ENCODE measurements around the gene SOX1. TPM values are rescaled to one million over a fixed set of nuclear protein-coding genes. Genes with fewer than 3 reads are reported as not detected.
A peak's percentile ranks its signal among the peaks of the same experiment; 100 is the strongest.

SOX1 gene
- polyA plus RNA-seq, 3 donors: not detected

DNA sequence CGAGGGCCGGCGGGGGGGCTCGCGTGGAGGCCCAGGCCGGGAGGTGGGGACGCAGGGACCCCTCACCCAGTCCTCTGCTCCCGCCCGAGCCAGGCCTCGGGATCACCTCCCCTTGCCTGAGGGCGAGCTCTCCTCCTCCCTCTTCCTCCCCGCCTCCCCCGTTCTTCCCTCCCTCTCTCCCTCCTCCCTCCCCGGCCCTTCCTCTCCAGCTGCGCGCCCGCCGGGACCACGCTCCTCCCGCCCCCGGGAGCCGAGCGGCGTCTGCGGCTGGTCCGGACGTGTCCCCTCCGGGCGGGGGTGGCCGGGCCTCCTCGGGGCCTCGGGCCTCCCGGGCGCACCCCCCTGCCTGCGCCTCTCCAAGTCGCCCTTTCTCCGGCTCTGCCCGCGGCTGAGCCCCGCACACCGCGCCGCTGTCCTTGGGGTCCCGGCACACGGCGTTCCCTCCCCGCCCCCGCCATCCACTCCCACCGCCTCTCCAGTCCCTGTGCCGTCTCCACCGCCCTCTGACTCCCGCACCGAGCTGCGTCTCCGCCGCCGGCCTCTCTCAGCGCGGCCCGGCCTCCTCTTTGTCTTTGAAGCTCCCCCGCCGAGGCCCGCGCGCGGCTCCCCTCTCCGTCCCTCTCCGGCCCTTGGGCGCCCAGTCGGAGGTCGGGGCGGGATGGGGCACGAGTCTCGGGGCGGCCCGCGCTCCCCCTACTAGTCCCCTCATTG, 5.7 kb downstream of the SOX1 start:
- Histone ChIP-seq H3K79me2 (ENCODE audit: insufficient read depth, low read length) (no peaks in the 10 kb centered on the region), H4K20me1 (ENCODE audit: insufficient read depth, low read length) (no peaks in the 10 kb centered on the region), H3K9me3 (replicated peaks in 1 of 2; ENCODE audit: control insufficient read depth in 1 of 2, insufficient read depth in 1 of 2, low read length in 2 of 2) (peaks cover 0 to 43% of the 10 kb centered on the region in 2 donors), H2AFZ (ENCODE audit: insufficient read depth, low read depth, low read length, poor library complexity, severe bottlenecking) (no peak overlapping the region), H3K9ac (ENCODE audit: insufficient read depth, low read length, poor library complexity, severe bottlenecking) (no peak overlapping the region), H3K4me2 (replicated peaks; ENCODE audit: extremely low read depth, low read length, poor library complexity, severe bottlenecking) (no peak overlapping the region), H3K4me1 (ENCODE audit: control insufficient read depth in 1 of 2, insufficient read depth in 2 of 2, low read length in 2 of 2) (no peaks in the 10 kb centered on the region), H3K36me3 (replicated peaks in 1 of 2; ENCODE audit: control insufficient read depth in 1 of 2, insufficient read depth in 2 of 2, low read length in 2 of 2) (no peaks in the 10 kb centered on the region), H3K27me3 (ENCODE audit: control insufficient read depth in 2 of 2, insufficient read depth in 2 of 2, low read length in 2 of 2) (peaks cover 67 to 87% of the 10 kb centered on the region in 2 donors), H3K27ac (ENCODE audit: low read depth in 1 of 2, low read length in 2 of 2) (no peak overlapping the region), H3K4me3 (replicated peaks in 1 of 3; ENCODE audit: low read depth in 2 of 3, low read length in 3 of 3) (no peak overlapping the region)
- Mint-ChIP-seq H3K4me3 (peak overlapping the region in 1 of 2 donors; percentile 59), H3K27me3 (ENCODE audit: low read depth in 3 of 3) (peaks cover 73 to 84% (median 78%) of the 10 kb centered on the region in 3 donors), H3K4me1 (no peaks in the 10 kb centered on the region), H3K9me3 (peaks cover 0 to 25% (median 13%) of the 10 kb centered on the region in 7 donors), H3K36me3 (peaks cover 3 to 6% of the 10 kb centered on the region in 2 donors), H3K27ac (no peak overlapping the region)
- under 1% methylated on average over 74 of the region's 77 CpGs for WGBS (ENCODE audit: insufficient coverage)
- TF ChIP-seq, protein P1, sequence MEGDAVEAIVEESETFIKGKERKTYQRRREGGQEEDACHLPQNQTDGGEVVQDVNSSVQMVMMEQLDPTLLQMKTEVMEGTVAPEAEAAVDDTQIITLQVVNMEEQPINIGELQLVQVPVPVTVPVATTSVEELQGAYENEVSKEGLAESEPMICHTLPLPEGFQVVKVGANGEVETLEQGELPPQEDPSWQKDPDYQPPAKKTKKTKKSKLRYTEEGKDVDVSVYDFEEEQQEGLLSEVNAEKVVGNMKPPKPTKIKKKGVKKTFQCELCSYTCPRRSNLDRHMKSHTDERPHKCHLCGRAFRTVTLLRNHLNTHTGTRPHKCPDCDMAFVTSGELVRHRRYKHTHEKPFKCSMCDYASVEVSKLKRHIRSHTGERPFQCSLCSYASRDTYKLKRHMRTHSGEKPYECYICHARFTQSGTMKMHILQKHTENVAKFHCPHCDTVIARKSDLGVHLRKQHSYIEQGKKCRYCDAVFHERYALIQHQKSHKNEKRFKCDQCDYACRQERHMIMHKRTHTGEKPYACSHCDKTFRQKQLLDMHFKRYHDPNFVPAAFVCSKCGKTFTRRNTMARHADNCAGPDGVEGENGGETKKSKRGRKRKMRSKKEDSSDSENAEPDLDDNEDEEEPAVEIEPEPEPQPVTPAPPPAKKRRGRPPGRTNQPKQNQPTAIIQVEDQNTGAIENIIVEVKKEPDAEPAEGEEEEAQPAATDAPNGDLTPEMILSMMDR (IDR thresholded peaks at IDR 0.05): no peak
- no peak for DNase-seq
- intact Hi-C loops (cut with micrococcal nuclease): no loop called here

DNA sequence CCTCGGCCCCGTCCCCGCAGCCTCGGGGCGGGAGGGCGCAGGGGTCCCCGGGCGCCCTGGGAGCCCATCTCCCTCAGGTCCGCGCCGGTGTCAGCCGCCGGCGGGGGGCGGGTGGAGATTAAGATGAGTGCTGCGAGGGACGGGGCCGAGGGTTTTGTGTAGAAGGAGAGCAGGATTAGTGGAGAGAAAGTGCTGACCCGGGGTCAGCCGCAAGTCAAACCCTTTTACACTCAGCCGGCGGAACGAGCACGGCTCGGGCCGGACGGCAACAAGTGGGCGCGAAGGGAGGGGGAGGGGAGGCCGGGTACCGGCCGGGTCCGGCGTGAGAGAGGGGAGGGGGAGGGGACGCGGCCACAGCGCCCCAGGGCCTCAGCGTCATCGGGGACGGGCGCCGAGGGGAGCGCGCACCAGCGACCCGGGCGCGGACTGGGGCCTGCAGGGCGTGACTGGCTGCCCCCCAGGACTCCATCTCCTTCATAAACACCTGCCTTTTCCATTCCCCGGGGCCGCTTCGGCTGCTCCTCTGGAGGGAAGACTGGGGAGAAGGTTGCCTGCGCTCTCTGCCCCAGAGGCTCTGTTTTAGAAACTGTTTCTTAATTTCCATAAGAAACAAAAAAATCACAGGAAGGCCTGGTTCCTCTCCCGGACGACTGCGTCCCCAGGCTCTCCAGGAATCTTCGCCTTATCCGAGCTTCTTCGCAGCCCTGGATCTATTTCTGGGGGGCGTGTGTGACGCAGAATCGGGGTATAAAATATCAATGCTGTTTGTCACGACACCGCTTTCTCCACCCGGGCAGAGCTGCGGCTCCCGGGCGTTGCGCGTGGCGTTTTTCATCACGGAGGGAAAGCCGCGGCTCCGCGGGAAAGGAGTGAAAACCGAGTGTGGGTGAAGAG, 6.5 kb downstream of the SOX1 start:
- peaks cover 74 to 92% of the 10 kb centered on the region in 2 donors for H3K27me3 ChIP-seq (ENCODE audit: control insufficient read depth in 2 of 2, insufficient read depth in 2 of 2, low read length in 2 of 2)
- H3K27ac Mint-ChIP-seq: no peak overlapping the region
- TF ChIP-seq, protein P1 (IDR thresholded peaks at IDR 0.05): no peak

More for the DNA sequence above, 6.5 kb downstream of the SOX1 start:
- H3K27me3 Mint-ChIP-seq (ENCODE audit: low read depth in 3 of 3): peaks cover 71 to 82% (median 77%) of the 10 kb centered on the region in 3 donors
- no peaks in the 10 kb centered on the region for H3K36me3 ChIP-seq (replicated peaks in 1 of 2; ENCODE audit: control insufficient read depth in 1 of 2, insufficient read depth in 2 of 2, low read length in 2 of 2)
- H3K9me3 ChIP-seq (replicated peaks in 1 of 2; ENCODE audit: control insufficient read depth in 1 of 2, insufficient read depth in 1 of 2, low read length in 2 of 2): peaks cover 0 to 51% of the 10 kb centered on the region in 2 donors
- peaks cover 3 to 6% of the 10 kb centered on the region in 2 donors for H3K36me3 Mint-ChIP-seq
- peaks cover 0 to 23% (median 13%) of the 10 kb centered on the region in 7 donors for H3K9me3 Mint-ChIP-seq
- peak overlapping the region in 1 of 2 donors; percentile 68 for H3K4me3 Mint-ChIP-seq
- H3K27ac ChIP-seq (ENCODE audit: low read depth in 1 of 2, low read length in 2 of 2): no peak overlapping the region
- no peaks in the 10 kb centered on the region for H4K20me1 ChIP-seq (ENCODE audit: insufficient read depth, low read length)
- intact Hi-C loops (cut with micrococcal nuclease): no loop called here
- WGBS (ENCODE audit: insufficient coverage): 4% methylated on average over 45 of the region's 77 CpGs
- no peak overlapping the region for H3K4me2 ChIP-seq (replicated peaks; ENCODE audit: extremely low read depth, low read length, poor library complexity, severe bottlenecking)
- DNase-seq: no peak
- H3K4me3 ChIP-seq (replicated peaks in 1 of 3; ENCODE audit: low read depth in 2 of 3, low read length in 3 of 3): no peak overlapping the region
- no peaks in the 10 kb centered on the region for H3K4me1 ChIP-seq (ENCODE audit: control insufficient read depth in 1 of 2, insufficient read depth in 2 of 2, low read length in 2 of 2)
- H3K9ac ChIP-seq (ENCODE audit: insufficient read depth, low read length, poor library complexity, severe bottlenecking): no peak overlapping the region
- H3K79me2 ChIP-seq (ENCODE audit: insufficient read depth, low read length): no peaks in the 10 kb centered on the region
- no peaks in the 10 kb centered on the region for H3K4me1 Mint-ChIP-seq
- H2AFZ ChIP-seq (ENCODE audit: insufficient read depth, low read depth, low read length, poor library complexity, severe bottlenecking): no peak overlapping the region
